GM19193 (cell line): ENCODE data around the gene STARD13.

Source experiments
- POLR2A ChIP-seq: IDR thresholded peaks from 4 replicates; pipeline ENCODE4 v1.6.1; 2011; ENCODE audit not compliant: insufficient read depth, insufficient read length; ENCODE audit errors: extremely low read depth

STARD13 gene

GRCh38 chr13:33287142-33287882, 1.8 kb upstream of the STARD13 start:
- TF ChIP-seq POLR2A, result no peak

- TF ChIP-seq POLR2A, result no peak
These were observed 573 bp upstream of the STARD13 start for GRCh38 chr13:33286128-33286527.

- TF ChIP-seq POLR2A, result no peak
These were observed 639 bp downstream of the STARD13 start for GRCh38 chr13:33284916-33285315.

DNA sequence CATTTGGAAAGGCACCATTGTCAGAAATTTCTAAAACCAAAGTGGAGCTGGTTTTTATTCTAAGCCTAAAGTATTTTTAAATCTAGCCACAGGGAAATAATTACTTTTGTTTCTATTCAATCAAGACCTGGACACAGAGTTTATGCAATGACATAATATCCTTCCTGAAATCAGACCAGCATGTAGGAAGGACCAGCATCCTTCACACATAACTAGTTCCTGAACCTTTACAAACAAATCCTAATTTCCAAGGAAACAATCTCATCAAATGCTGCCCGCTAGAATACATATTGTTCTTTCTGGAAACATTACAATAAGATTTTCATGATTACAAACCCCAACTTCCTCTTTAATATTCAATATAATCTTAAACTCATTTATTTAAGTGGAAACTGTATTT, 1.5 kb downstream of the STARD13 start:
- no peak for TF ChIP-seq POLR2A

- no peak for TF ChIP-seq POLR2A
These were observed 2.2 kb downstream of the STARD13 start for GRCh38 chr13:33283195-33283911.

DNA sequence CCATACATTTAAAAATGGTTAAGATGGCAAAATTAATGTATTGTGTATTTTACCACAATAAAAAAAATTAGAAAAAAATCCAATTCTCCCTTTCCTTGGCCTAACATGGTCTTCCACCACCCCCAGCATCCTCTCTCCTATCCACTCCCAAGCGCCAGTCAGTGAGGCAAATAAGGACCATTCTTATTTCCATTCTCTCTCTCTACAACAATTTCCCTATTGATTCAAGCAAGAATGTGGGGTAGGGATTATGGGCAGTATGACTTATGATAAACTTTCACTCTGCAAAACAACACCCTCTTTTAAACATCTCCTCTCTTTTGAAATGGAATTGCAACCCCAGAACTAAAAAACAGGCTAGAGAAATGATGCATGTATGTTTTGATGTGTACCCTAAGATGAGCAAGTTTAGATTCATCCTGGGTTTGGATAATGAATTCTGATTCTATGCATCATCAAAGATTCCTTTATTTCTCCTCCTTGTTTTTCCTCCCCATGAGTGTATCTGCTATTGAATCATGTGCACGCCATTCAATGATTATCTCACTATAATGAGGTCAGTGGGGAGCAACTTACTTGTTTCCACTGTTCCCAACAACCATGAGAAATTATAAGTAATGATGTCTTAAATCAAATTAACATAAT, 3.5 kb downstream of the STARD13 start:
- no peak for TF ChIP-seq POLR2A

GRCh38 chr13:33280923-33281322, 4.6 kb downstream of the STARD13 start:
- TF ChIP-seq POLR2A, result no peak

DNA sequence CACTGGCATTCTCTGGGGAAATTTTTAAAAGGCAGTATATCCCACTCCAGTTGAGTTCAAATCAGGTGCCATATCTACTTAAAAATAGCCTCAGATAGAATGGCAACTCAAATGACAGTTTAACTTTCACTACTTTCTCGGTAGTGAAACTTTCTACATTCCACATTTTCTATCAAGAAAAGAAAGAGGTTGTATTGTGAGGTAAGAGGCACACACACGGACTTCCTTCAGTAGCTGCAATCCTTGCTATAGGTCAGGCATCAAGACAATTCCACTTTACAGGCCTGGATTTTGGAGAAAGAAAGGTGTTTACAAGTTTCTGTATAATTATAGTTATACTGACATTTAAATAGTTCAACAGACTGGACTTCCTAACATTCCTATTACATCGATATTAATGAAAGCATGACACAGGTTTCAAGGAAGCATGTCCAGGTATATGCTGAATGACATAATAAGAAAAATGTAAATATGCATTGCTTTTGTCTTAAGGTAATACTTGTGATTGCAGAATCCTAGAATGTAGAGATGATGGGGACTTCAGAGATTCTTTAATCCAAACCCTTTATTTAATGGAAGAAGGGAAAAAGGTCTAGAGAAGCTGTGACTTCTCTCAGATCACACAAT, 5.2 kb downstream of the STARD13 start:
- TF ChIP-seq POLR2A, result no peak

GRCh38 chr13:33279414-33280278, 5.9 kb downstream of the STARD13 start:
- no peak for TF ChIP-seq POLR2A

DNA sequence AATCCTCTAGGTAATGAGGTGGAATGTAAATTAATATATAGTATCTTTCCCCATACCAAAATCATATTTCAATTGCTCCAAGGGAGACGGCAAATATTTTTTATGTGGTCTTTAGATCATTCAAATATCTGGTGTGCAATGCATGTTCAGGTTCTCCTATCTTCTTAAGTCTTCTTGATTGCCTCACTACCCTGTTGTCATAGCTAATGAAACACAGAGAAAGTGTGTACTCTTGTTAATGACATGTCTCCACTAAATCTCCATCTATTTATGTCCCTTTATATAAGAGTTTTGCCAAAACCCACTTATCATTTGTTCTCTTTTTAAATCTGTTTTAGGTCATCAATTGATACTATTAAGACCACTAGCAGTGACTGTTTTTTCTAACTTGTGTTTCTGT, 6.6 kb downstream of the STARD13 start:
- no peak for TF ChIP-seq POLR2A

- no peak for TF ChIP-seq POLR2A
These were observed 7.6 kb downstream of the STARD13 start for GRCh38 chr13:33277946-33278345.

GRCh38 chr13:33277037-33277740, 8.4 kb downstream of the STARD13 start:
- TF ChIP-seq POLR2A, result no peak

GRCh38 chr13:33276570-33276969, 9.0 kb downstream of the STARD13 start:
- TF ChIP-seq POLR2A, result no peak

DNA sequence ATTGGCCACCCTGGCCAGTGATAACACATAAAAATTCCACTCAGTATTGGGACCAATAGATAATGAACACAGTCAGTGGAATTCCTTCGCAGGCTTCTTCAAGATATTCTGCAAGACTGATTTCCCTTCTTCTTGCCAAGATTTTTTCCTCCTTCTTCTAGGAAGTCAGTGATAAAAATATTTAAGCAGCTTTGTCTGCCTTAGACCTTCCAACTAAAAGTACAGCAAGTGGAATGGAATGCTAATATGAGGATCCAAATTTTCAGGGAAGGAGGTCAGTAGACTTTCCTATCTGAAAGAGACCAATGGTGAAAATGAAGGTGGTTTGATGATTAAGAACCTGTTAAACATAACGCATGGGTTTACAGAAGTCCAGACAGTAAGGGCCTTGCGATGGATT, 9.6 kb downstream of the STARD13 start:
- no peak for TF ChIP-seq POLR2A
